ENCODE results near the gene MYH7B.

The MYH7B gene

DNA sequence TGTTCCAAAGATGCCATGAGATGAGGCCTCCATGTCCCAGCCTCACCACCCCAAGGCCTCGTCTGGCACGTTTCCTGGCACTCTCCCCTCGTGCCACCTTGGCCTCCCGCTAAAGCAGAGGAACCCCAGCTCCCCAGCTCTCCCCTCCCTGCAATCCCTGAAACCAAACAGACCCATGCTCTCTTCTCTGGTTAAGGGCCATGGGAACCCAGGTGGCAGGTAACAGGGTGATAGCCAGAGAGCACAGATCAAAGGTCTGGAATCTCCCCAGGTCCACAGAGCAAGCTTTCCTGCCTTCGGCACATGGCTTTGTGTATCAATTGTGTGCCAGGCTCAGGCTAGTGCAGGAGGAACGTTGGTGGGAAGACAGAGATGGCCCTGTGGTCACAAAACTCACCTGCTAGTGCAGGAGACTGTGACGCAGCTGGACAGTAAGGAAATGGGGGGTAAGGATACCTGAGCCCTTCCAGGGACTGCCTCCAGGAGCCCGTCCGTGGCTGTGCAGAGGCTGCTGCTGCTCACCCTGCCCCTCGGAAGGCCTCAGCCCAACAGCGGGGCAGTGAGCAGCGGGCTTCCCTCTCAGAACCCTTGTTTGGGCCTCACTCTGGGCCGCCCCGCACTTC lies 39.0 kb downstream of the MYH7B start:
- DNase-seq = no peak

DNA sequence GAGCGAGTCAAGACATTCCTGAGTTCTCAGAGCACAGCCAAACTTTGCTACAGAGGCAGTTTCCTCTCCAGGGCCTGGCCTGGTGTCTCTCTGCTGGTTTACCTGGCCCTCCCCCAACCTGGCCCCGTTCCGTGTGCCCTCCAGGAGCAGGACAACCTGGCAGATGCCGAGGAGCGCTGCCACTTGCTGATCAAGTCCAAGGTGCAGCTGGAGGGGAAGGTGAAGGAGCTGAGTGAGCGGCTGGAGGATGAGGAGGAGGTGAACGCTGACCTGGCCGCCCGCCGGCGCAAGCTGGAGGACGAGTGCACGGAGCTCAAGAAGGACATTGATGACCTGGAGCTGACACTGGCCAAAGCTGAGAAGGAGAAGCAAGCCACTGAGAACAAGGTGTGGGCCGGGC lies 39.5 kb downstream of the MYH7B start:
- DNase-seq = no peak

DNA sequence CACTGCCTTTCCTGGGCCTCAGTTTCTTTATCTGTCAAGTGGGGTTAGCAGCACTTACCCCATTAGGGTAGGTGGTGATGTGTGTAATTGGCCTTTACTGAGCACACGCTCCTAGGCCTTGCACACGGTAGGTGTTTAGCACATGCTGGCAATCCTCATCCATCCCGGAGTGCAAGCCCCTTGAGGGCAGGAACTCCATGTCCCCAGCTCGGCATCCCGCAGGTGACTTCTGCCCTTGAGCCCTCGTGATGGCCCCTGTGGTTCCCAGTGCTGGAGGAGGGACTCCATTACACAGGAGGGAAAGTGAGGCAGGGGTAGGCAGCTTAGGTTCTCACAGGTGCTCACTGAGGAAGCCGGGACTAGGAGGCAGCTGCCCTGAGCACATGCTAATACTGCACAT lies 40.0 kb downstream of the MYH7B start:
- DNase-seq = no peak

DNA sequence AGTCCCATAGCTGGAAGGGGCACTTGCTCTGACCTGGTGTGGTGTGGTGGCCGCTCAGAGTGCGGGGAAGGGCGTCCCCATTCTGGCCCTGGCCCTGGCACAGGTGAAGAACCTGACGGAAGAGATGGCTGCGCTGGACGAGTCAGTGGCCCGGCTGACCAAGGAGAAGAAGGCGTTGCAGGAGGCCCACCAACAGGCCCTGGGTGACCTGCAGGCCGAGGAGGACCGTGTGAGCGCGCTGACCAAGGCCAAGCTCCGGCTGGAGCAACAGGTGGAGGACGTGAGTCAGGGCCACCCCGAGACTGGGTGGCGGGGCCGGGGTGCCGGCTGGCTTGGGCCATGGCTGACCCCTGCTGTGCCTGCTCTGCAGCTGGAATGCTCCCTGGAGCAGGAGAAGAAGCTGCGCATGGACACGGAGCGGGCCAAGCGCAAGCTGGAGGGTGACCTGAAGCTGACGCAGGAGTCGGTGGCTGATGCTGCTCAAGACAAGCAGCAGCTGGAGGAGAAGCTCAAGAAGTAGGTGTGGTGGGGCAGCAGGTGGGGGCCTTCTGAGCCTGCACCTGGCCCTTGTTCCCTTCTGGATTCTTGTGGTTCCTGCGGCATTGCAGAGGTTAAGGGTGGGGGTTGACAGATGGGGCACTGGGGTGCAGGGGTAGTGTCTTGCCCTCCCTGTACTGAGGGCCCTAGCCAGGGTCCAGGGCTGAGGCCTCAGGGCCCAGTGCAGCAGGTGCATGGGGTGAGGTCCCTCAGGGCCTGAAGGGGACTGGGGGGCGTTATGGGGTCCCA lies 40.8 kb downstream of the MYH7B start:
- DNase-seq = no peak

DNA sequence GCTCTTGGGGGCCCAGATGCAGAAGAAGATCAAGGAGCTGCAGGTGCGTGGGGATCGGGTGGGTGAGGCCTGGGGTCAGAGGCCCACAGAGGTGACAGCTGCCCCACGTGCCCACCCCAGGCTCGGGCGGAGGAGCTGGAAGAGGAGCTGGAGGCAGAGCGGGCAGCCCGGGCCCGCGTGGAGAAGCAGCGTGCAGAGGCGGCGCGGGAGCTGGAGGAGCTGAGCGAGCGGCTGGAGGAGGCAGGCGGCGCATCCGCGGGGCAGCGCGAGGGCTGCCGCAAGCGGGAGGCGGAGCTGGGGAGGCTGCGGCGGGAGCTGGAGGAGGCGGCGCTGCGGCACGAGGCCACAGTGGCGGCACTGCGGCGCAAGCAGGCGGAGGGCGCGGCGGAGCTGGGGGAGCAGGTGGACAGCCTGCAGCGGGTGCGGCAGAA lies 41.5 kb downstream of the MYH7B start:
- DNase-seq = no peak

DNA sequence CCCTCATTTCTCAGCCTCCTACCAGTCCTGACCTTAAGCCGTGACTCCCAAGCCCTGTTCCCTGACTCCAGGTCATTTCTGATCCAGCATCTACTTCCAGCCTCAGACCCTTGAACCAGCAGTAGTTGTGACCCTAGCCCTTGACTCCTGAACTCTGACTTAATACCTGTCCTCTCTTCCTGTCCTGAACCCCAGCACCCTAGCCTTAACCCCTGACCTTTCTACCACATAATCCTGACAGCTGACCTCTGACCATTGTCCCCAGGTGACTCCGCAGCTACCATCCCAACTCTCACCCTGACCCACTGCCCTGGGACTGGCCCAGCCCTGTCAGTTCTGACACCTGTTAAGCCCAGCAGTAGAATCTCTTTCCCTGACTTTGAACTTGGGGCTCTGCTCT lies 42.1 kb downstream of the MYH7B start:
- no peak for DNase-seq

DNA sequence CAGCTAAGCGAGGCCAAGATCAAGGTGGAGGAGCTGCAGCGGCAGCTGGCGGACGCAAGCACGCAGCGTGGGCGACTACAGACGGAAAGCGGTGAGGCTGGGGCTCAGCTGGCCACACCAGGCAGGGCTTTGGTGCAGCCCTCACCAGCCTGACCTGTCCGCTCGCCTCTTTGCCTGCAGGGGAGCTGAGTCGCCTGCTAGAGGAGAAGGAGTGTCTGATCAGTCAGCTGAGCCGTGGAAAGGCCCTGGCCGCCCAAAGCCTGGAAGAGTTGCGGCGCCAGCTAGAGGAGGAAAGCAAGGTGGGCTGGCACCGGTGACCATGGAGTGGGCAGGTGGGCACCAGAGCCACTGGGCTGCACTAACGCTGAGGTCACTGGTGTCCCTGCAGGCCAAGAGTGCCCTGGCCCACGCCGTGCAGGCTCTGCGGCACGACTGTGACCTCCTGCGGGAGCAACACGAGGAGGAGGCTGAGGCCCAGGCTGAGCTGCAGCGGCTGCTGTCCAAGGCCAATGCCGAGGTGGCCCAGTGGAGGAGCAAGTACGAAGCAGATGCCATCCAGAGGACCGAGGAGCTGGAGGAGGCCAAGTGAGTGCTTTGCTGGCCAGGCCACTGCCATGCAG lies 42.8 kb downstream of the MYH7B start:
- no peak for DNase-seq

DNA sequence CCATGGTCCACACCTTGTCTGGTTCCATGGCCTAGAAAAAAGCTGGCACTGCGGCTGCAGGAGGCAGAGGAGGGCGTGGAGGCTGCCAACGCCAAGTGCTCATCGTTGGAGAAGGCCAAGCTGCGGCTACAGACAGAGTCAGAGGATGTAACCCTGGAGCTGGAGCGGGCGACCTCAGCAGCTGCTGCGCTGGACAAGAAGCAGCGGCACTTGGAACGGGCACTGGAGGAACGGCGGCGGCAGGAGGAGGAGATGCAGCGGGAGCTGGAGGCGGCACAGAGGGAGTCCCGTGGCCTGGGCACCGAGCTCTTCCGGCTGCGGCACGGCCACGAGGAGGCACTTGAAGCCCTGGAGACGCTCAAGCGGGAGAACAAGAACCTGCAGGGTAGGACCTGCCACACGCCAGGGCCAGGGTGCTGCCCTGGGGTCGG lies 43.4 kb downstream of the MYH7B start:
- no peak for DNase-seq

DNA sequence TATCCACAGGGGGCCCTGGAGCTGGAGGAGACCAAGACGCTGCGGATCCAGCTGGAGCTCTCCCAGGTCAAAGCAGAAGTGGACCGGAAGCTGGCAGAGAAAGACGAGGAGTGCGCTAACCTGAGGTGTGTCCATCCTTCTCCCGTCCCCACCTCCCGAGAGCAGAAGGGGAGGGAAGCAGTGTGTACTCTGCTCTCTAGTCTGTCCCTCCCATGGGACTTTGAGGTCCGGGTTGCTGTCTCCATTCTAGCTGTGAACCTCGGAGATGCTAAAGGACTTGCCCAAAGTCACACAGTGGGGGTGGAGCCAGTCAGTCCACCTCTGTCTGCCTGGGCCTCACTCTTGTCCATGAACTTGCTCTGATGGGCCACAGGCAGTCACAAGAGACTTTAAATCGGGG lies 44.1 kb downstream of the MYH7B start:
- no peak for DNase-seq

DNA sequence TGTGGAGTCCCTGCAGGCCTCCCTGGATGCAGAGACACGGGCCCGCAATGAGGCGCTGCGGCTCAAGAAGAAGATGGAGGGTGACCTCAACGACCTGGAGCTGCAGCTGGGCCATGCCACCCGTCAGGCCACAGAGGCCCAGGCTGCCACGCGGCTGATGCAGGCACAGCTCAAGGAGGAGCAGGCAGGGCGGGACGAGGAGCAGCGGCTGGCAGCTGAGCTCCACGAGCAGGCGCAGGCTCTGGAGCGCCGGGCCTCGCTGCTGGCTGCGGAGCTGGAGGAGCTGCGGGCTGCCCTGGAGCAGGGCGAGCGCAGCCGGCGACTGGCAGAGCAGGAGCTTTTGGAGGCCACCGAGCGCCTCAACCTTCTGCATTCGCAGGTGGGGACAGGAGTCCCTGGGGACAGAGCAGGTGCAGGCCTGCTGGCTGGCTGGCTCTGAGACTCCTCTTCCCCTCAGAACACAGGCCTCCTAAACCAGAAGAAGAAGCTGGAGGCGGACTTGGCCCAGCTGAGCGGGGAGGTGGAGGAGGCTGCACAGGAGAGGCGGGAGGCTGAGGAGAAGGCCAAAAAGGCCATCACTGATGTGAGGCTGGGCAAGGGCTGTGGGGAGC lies 44.7 kb downstream of the MYH7B start:
- DNase-seq = no peak

DNA sequence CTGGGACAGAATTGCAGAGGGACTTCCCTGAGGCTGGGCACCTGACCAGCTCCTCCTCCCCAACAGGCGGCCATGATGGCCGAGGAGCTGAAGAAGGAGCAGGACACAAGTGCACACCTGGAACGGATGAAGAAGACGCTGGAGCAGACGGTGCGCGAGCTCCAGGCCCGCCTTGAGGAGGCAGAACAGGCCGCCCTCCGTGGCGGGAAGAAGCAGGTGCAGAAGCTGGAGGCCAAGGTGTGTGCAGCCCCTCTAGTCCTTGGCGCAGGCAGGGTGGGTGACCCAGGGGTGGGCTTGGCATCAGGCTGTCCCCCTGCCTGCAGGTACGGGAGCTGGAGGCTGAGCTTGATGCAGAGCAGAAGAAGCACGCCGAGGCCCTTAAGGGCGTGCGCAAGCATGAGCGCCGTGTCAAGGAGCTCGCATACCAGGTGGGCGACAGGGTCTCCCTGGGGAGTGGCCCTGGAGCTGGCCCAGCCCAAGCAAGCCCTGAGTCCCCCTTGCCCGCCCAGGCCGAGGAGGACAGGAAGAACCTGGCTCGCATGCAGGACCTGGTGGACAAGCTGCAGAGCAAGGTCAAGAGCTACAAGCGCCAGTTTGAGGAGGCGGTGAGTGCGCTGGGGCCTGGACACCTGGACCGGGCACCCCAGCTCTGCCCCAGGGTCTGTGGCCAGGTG lies 45.4 kb downstream of the MYH7B start:
- DNase-seq = no peak

DNA sequence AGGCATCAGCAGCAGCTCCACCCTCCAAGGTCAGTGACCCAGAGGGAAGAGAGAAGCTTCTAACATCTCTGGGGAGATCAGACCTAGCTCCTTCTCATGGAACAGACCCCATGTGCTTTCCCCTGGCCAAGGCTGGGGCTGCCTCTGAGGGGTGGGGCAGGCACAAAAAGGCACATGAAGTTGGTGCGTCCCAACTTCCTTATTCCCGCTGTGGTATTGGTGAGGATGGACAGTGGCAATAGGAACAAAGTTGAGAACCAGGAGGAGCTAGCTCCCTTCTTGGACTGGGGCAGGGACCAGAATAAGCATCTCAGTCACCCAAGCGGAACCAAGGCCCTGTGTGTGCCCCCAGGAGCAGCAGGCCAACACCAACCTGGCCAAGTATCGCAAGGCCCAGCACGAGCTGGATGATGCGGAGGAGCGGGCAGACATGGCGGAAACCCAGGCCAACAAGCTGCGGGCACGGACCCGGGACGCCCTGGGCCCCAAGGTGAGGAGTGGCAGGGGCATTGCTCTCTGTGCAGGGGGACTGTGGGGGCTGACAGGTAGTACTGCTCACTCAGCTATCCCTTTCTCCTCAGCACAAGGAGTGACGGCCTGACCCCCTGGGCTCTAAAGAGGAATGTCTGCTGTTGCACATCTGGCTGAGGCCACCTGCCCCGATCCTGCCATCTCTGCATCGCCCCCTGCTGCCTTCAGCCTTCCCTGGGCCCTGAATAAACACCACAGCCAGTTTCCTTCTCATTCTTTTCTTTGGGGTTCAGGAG lies 46.1 kb downstream of the MYH7B start:
- DNase-seq = no peak

DNA sequence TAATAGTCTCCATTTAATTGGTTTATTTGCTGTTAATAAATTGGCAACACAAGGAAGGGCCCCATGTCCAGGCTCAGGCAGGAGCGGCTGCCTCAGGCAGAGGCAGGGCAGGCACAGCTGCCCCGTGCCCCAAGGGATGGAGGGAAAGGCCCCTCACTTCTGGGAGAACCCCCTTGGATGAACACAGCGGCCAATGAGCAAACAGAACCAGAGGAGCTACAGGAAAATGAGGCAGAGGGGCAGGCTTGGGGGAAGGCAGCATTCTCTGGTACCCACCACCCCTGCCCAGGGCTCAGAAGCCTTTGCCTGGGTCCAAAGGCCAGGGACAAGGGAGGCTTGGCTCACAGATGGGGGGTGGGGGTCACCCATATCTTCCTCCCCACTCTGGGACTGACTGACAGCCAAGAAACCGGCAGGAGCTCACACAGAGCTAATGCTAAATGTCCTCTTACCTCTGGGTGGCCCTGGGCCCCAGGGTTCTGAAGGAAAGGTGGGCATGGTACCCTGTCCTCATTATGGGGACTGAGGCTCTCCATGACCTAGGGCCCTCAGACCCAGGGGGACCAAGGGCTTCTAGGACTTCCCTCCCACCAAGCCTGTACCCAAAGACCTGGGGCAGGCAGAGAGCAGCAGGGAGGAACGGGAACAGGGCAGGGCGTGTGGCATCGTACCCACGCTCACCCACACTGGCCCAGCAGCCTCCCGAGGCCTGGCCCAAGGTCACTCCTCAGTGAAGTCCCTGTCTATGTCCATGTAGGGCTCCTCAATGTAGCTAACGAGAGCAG lies 47.0 kb downstream of the MYH7B start:
- no peak for DNase-seq

DNA sequence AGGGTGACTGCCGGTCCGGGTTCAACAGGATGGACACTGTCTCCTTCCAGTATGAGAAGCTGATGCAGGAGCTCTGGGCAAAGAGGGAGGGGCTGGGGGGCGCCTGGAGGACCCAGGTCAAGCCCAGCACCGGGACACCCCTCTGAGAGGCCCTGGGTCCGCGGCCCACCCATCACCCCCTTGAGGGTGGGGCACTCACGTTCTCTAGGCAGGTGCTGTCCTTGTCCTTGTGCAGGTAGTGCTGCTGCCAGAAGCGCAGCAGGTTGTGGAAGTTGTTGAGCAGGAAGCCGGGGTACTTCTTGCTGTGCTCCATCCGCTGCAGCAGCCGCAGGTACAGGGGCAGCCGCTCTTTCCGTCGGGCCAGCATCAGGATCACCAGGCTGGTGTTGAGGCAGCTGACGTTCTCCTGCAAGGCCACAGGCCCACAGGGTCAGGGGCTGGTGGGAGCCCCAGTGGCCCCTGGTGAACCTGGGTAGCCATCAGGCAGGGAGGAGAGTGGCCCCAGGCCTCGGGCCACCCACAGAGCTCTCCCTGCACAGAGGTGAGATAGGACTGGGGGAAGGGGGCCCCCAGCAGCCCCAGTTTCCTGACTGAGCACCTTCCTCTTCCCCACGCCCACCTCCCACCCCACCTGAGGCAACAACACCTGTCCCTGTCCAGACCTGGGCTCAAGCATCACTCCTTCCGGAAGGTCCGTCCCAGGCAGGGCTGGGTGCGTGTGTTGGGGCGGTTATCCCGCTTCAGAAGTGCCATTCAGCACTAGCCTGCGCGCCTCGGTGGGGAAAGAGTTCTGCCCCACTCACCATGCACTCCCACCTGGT lies 47.8 kb downstream of the MYH7B start:
- DNase-seq = no peak

DNA sequence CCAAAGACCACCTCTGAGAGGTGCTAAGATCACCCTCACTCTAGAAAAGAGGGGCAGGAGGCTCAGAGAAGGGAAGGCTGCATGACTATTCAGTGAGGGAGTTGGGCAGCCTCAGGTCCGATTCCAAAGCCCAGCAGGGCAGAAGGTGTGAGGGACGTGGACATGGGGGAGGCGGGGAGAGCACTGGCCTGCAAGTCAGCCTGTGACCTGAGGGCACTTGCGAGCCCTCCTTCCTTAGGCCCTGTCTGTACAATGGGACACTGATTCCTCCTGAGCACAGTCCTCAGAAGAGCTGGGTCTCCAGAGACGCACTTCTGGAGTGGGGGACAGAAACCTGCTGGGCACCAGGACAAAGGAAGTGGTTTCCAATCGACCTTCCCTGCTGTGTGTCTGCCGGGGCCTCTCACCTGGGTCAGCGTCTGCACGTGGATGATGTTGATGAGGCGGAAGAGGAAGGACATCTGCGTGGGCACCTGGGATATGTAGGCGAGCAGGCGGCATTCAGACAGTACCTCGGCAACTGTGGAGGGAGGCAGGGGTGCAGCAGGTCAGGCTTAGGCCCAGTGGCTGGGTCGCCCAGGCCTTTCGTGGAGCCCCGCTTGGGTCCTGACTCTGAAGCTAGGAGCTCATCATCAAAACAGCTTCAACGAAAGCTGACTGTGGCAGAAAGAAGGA lies 48.5 kb downstream of the MYH7B start:
- DNase-seq = no peak

DNA sequence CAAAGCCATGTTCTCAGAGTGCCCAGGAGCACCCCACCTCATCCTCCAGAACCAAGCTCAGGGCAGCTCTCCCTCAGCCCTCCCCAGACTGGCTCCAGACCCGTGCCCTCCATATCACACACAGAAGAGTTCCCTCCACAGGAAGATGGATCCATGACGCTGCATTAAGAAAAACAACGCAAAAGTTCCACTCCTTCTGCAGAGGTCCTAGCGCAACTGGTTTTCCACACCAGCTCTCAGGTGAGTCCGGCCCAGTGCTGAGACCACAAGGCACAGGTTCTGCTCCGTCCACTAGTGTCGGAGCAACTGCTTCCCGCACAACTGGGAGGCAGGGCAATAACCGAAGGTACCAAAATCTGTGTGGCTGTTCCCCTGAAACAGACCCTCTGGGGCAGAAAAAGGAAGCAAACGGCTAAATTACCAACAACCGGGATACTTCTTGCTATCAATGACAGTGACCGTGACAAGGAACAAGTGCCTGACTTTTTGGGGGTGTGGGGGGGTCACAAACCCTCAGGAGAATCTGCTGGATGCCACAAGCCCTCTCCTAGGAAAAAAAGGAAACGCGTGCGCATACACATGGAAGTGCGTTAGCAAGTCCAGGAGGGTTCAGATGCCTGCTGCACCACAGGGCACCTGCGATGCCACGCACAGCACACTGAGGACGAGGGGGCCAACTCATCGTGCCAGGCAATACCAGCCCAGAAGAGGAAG lies 49.2 kb downstream of the MYH7B start:
- no peak for DNase-seq
